SK-N-SH (cell line): ENCODE results near the gene ZNF410. TPM values are rescaled to one million over a fixed set of nuclear protein-coding genes. Genes with fewer than 3 reads are reported as not detected.

ENCODE experiments used
- CTCF ChIA-PET: fragments of 300-600, 350-600 bp; formaldehyde crosslinking; extraction: SDS; loops from one replicate; lab custom pipeline; 2021; lab: Yijun Ruan, JAX
- POLR2A ChIA-PET: fragments of 350-600 bp; sonication (Branson Sonifier 250); formaldehyde crosslinking; extraction: SDS; loops from one replicate; lab custom pipeline; 2020; ENCODE audit warnings: antibody characterized with exemption, inconsistent platforms; lab: Yijun Ruan, JAX
- DNase-seq: peaks from one replicate; pipeline ENCODE4 v3.0.0; 2012
- H2AFZ ChIP-seq: fragments of 200-600 bp; sonication (generic); 2 replicates; pipeline ENCODE4 v1.8.1; 2016; ENCODE audit warnings: antibody characterized with exemption, mild to moderate bottlenecking, low read depth
- H3F3A ChIP-seq: fragments of 200-600 bp; sonication (generic); replicated peaks from 2 replicates; pipeline ENCODE3; 2016; ENCODE audit warnings: antibody characterized with exemption, mild to moderate bottlenecking; ENCODE audit not compliant: insufficient read depth
- H3K27ac ChIP-seq, 2 experiments: fragments of 200-500 bp in 1 of 2; fragments of 200-600 bp in 1 of 2; sonication (Bioruptor generic) in 1 of 2; sonication (generic), shearing (Covaris generic) in 1 of 2; 2 replicates each; pipeline versions ENCODE4 v1.5.1 to v1.6.1; 2014 to 2016; ENCODE audit warnings: low read depth in 2 of 2, inconsistent platforms in 1 of 2, low read length in 1 of 2, mild to moderate bottlenecking in 1 of 2, mixed read lengths in 1 of 2
- H3K27me3 ChIP-seq: fragments of 200-600 bp; sonication (generic), shearing (Covaris generic); 2 replicates; pipeline ENCODE4 v1.6.1; 2016; ENCODE audit warnings: mixed run types; ENCODE audit not compliant: insufficient read depth
- H3K36me3 ChIP-seq, 2 experiments: fragments of 200-500 bp in 1 of 2; fragments of 200-600 bp in 1 of 2; sonication (Bioruptor generic) in 1 of 2; sonication (generic) in 1 of 2; replicated peaks in 1 of 2; 2 replicates each; pipeline versions ENCODE3 to v1.5.1; 2014 to 2016; ENCODE audit warnings: low read length in 1 of 2, mild to moderate bottlenecking in 1 of 2; ENCODE audit not compliant: insufficient read depth in 2 of 2, control insufficient read depth in 1 of 2
- H3K4me1 ChIP-seq, 2 experiments: fragments of 200-500 bp in 1 of 2; fragments of 200-600 bp in 1 of 2; sonication (Bioruptor generic) in 1 of 2; sonication (generic), shearing (Covaris generic) in 1 of 2; 2 replicates each; pipeline versions ENCODE4 v1.5.1 to v1.6.1; 2014 to 2016; ENCODE audit warnings: low read depth in 1 of 2, low read length in 1 of 2, mixed run types in 1 of 2; ENCODE audit not compliant: insufficient read depth in 2 of 2, control insufficient read depth in 1 of 2
- H3K4me2 ChIP-seq: fragments of 200-600 bp; sonication (generic), shearing (Covaris generic); 2 replicates; pipeline ENCODE4 v1.6.1; 2017; ENCODE audit warnings: mixed run types
- H3K4me3 ChIP-seq, 2 experiments: fragments of 200-500 bp in 1 of 2; fragments of 200-600 bp in 1 of 2; sonication (Bioruptor generic) in 1 of 2; sonication (generic), shearing (Covaris generic) in 1 of 2; 2 replicates each; pipeline versions ENCODE4 v1.5.1 to v1.8.1; 2014 to 2016; ENCODE audit warnings: low read depth in 2 of 2, inconsistent platforms in 1 of 2, low read length in 1 of 2, mild to moderate bottlenecking in 1 of 2, mixed read lengths in 1 of 2, moderate library complexity in 1 of 2
- H3K79me2 ChIP-seq: fragments of 200-600 bp; sonication (generic); 2 replicates; pipeline ENCODE4 v1.8.1; 2017; ENCODE audit warnings: mild to moderate bottlenecking; ENCODE audit not compliant: insufficient read depth
- H3K9ac ChIP-seq: fragments of 200-600 bp; sonication (generic); 2 replicates; pipeline ENCODE4 v1.6.1; 2017; ENCODE audit warnings: mixed run types
- H3K9me2 ChIP-seq: fragments of 200-600 bp; sonication (generic); 2 replicates; pipeline ENCODE4 v1.6.1; 2017; ENCODE audit warnings: mixed run types
- H3K9me3 ChIP-seq: fragments of 200-600 bp; sonication (generic); 2 replicates; pipeline ENCODE4 v1.6.1; 2017; ENCODE audit warnings: mixed run types, mild to moderate bottlenecking, moderate library complexity
- H4K20me1 ChIP-seq: fragments of 200-600 bp; sonication (generic); 2 replicates; pipeline ENCODE4 v1.6.1; 2017; ENCODE audit warnings: mild to moderate bottlenecking, mixed run types; ENCODE audit not compliant: insufficient read depth
- CTCF ChIP-seq: fragments of 200-600 bp; sonication (generic); IDR thresholded peaks from 2 replicates; pipeline ENCODE4 v1.6.1; 2017; ENCODE audit warnings: antibody characterized with exemption, mild to moderate bottlenecking, moderate library complexity
- ELF1 ChIP-seq: IDR thresholded peaks from 2 replicates; pipeline ENCODE4 v1.4.0; 2012
- EP300 ChIP-seq, 2 experiments: IDR thresholded peaks; 2 replicates each; pipeline versions ENCODE4 v1.4.0 to v1.6.1; 2012; ENCODE audit warnings: borderline replicate concordance in 1 of 2, low read depth in 1 of 2, low read length in 1 of 2
- FOSL2 ChIP-seq: IDR thresholded peaks from 2 replicates; pipeline ENCODE4 v1.4.0; 2012; ENCODE audit warnings: low read depth, mild to moderate bottlenecking, moderate library complexity, borderline replicate concordance
- FOXJ3 ChIP-seq: sonication (generic); formaldehyde crosslinking; IDR thresholded peaks from 2 replicates; pipeline ENCODE4 v1.5.1; 2020; ENCODE audit warnings: mild to moderate bottlenecking, missing genetic modification reagents
- FOXM1 ChIP-seq: IDR thresholded peaks from 2 replicates; pipeline ENCODE4 v1.4.0; 2012; ENCODE audit warnings: low read depth, mild to moderate bottlenecking
- JUND ChIP-seq: IDR thresholded peaks from 2 replicates; pipeline ENCODE4 v1.4.0; 2012
- NRF1 ChIP-seq: IDR thresholded peaks from 2 replicates; pipeline ENCODE4 v1.6.1; 2012; ENCODE audit warnings: low read depth, mild to moderate bottlenecking, low read length
- RAD21 ChIP-seq: IDR thresholded peaks from 2 replicates; pipeline ENCODE4 v1.6.1; 2012; ENCODE audit warnings: mild to moderate bottlenecking, low read length
- RXRA ChIP-seq: IDR thresholded peaks from 2 replicates; pipeline ENCODE4 v1.4.0; 2012; ENCODE audit warnings: low read depth, mild to moderate bottlenecking, borderline replicate concordance
- SIN3A ChIP-seq: IDR thresholded peaks from 2 replicates; pipeline ENCODE4 v1.6.1; 2012; ENCODE audit warnings: low read depth, mild to moderate bottlenecking, low read length, moderate library complexity, borderline replicate concordance
- SMC3 ChIP-seq: IDR thresholded peaks from 2 replicates; pipeline ENCODE4 v1.6.1; 2012; ENCODE audit warnings: low read depth, low read length, improper control_type of control experiment
- TAF1 ChIP-seq: IDR thresholded peaks from 2 replicates; pipeline ENCODE4 v1.6.1; 2012; ENCODE audit warnings: low read depth, mild to moderate bottlenecking, low read length, moderate library complexity, borderline replicate concordance
- TCF12 ChIP-seq: IDR thresholded peaks from 2 replicates; pipeline ENCODE4 v1.4.0; 2012
- USF2 ChIP-seq: fragments of 150-350 bp; IDR thresholded peaks from 2 replicates; pipeline ENCODE4 v1.6.1; 2017; ENCODE audit warnings: antibody characterized with exemption, low read length, low read depth, borderline replicate concordance
- WGBS: methylation state at CpG from one replicate; pipeline ENCODE4 v1.1.6; 2017; ENCODE audit warnings: low lambda C conversion rate; 5-methylcytosine and 5-hydroxymethylcytosine counted together
- polyA plus RNA-seq, 3 experiments: library from polyadenylated mRNA; depleted of rRNA; stranded (reverse); fragments of >200 nt; gene quantifications; 2 replicates each; pipeline ENCODE4 v1.2.3, GENCODE V29; 2012

ZNF410 gene
- polyA plus RNA-seq, 1 of the 3 experiments (the other 2 are of a cell fraction): 22.8 TPM

GRCh38 chr14:73965216-73965615 lies 78.6 kb downstream of the ZNF410 start:
- H3K9me3 ChIP-seq: no peaks in the 10 kb centered on the region
- 100% methylated on average over 4 of the region's 4 CpGs for WGBS
- peaks cover 37 to 46% of the 10 kb centered on the region in 2 experiments for H3K36me3 ChIP-seq
- H3K4me3 ChIP-seq: no peak overlapping the region
- DNase-seq: no peak
- H4K20me1 ChIP-seq: no peaks in the 10 kb centered on the region
- no peak overlapping the region for H3K4me2 ChIP-seq
- H3K9ac ChIP-seq: no peak overlapping the region
- H3F3A ChIP-seq: peaks cover 5% of the 10 kb centered on the region
- TF ChIP-seq TAF1 (no peak), ELF1 (no peak), JUND (no peak), EP300 (IDR thresholded peaks at IDR 0.05; ENCODE audit: borderline replicate concordance in 1 of 2, low read depth in 1 of 2, low read length in 1 of 2) (no peak), RAD21 (no peak), FOSL2 (no peak), FOXM1 (no peak), NRF1 (no peak)
- no peak overlapping the region for H3K27ac ChIP-seq
- ChIA-PET POLR2A (no interaction called here), CTCF (no interaction called here)
- H3K4me1 ChIP-seq: no peaks in the 10 kb centered on the region
- no peaks in the 10 kb centered on the region for H3K79me2 ChIP-seq
- no peak overlapping the region for H2AFZ ChIP-seq
- no peaks in the 10 kb centered on the region for H3K27me3 ChIP-seq
- H3K9me2 ChIP-seq: no peaks in the 10 kb centered on the region

- no peak overlapping the region for H3K4me2 ChIP-seq
- ChIA-PET CTCF (no interaction called here), POLR2A (no interaction called here)
- no peaks in the 10 kb centered on the region for H3K27me3 ChIP-seq
- WGBS: 86% methylated on average over 2 of the region's 2 CpGs
- DNase-seq: no peak
- no peak overlapping the region for H3K27ac ChIP-seq
- TF ChIP-seq USF2: no peak
- TF ChIP-seq RXRA: no peak
- no peak for TF ChIP-seq TCF12
- no peak for TF ChIP-seq JUND
- no peak for TF ChIP-seq FOXM1
- TF ChIP-seq CTCF: no peak
- TF ChIP-seq NRF1: no peak
- TF ChIP-seq FOSL2: no peak
- no peak for TF ChIP-seq SMC3
- no peak for TF ChIP-seq FOXJ3 (CRISPR knock-in tag)
- no peak for TF ChIP-seq SIN3A
- H3K9me2 ChIP-seq: no peaks in the 10 kb centered on the region
- H3K4me1 ChIP-seq: peaks cover 0 to 2% of the 10 kb centered on the region in 2 experiments; a peak in 1 of 4 replicates
- H3K9ac ChIP-seq: no peak overlapping the region
- peaks cover 7 to 13% of the 10 kb centered on the region in 2 experiments for H3K36me3 ChIP-seq
- no peaks in the 10 kb centered on the region for H3K79me2 ChIP-seq
- H2AFZ ChIP-seq: no peak overlapping the region
- no peaks in the 10 kb centered on the region for H3K9me3 ChIP-seq
- H4K20me1 ChIP-seq: no peaks in the 10 kb centered on the region
- no peaks in the 10 kb centered on the region for H3F3A ChIP-seq
- H3K4me3 ChIP-seq: no peak overlapping the region
Observed at GRCh38 chr14:73968885-73969284, 82.2 kb downstream of the ZNF410 start.
